ENCODE measurements around the gene DDC. TPM values are rescaled to one million over a fixed set of nuclear protein-coding genes. Genes with fewer than 3 reads are reported as not detected.
"Not testable (repeated sequence)": the region's sequence is repeated elsewhere in the genome, so short reads cannot be mapped to it uniquely, and the experiment has no call there.

DDC gene
- total RNA-seq, 1 donor from 2014 or later: not detected

DNA sequence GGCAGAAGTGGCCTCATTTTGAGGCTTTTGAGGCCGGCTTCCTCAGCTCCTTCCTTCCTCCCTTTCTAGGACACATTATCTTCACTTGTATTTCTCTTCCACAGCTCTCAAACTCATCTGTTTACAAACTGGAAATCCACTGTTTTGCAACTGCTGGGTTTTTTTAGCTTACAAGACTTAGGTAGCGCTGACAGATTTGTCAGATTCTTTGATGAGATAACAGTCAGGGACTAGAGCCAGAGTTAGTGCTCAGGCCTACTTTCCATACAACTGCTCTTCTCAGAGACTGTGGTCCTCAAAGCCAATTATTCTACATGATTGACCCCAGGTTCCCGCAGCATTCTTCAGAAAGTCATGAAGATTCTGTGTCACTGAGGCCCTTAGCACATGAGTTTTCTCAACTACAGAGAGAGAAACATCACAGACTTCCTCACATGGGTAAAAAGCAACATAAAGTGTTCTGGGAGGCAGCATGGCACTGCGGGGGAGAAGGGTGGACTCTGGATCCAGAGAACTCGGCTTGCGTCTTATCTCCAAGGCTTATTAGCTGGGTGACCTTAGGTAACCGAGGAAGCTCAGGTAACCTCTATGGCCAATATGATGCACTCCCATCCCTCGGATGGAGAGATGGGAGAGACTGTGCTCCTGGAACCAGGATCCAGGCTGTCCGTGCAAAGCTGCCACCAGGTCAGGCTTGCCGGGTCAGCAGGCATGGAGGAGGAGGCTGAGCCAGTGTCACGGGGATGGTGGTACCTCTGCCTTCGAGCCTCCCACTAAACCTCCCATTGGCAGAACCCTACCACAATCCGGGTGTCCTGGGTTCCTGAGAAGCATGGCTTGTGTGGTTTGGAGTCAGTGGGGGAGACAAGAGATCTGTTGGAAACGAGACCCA, 10.5 kb downstream of the DDC start:
- DNase-seq: no peak

DNA sequence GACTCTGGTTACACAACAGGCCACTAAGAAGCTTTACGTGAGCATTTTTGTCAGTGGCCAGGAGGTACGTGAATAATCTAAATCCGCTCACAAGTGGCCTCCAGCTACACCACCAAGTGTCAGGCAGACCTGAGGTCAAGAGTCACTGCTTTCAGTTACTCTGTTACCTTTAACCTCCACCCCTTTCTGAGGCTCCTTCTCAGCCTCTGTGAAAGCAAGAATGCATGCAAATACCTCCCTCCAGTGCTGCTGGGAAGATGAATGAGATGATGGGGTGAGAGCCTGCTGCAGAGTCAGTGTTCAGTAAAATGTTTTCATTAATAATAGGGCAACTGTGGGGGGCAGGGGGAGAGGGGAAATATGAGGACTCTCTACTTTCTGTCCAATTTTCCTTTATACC, 11.2 kb downstream of the DDC start:
- no peak for DNase-seq

- no peak for DNase-seq
Observed at GRCh38 chr7:50552921-50553320, 12.3 kb downstream of the DDC start.

- DNase-seq: no peak
Observed at GRCh38 chr7:50552139-50552538, 13.1 kb downstream of the DDC start.

- DNase-seq: not testable (repeated sequence)
Observed at GRCh38 chr7:50545613-50546012, 19.6 kb downstream of the DDC start.

DNA sequence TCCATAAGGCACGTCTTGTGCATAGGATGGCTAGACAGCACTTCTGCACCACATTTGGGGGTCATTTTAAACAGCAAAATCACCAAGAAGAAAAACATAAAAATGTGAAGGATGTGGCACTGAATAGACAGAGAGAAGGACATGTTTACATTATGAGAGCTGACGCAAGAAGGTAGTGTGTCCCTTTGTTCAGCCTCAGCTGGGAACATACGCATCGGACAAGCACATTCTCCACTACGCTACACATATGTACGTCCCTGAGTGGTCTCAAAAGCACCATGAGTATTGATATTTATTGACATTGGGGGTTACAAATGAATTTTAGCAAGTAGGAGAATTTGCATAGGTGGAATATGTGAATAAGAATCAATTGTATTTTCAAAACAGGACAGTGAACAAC, 20.2 kb downstream of the DDC start:
- no peak for DNase-seq

GRCh38 chr7:50543776-50544442, 21.3 kb downstream of the DDC start:
- no peak for DNase-seq

- no peak for DNase-seq
Observed at GRCh38 chr7:50542132-50542531, 23.1 kb downstream of the DDC start.

DNA sequence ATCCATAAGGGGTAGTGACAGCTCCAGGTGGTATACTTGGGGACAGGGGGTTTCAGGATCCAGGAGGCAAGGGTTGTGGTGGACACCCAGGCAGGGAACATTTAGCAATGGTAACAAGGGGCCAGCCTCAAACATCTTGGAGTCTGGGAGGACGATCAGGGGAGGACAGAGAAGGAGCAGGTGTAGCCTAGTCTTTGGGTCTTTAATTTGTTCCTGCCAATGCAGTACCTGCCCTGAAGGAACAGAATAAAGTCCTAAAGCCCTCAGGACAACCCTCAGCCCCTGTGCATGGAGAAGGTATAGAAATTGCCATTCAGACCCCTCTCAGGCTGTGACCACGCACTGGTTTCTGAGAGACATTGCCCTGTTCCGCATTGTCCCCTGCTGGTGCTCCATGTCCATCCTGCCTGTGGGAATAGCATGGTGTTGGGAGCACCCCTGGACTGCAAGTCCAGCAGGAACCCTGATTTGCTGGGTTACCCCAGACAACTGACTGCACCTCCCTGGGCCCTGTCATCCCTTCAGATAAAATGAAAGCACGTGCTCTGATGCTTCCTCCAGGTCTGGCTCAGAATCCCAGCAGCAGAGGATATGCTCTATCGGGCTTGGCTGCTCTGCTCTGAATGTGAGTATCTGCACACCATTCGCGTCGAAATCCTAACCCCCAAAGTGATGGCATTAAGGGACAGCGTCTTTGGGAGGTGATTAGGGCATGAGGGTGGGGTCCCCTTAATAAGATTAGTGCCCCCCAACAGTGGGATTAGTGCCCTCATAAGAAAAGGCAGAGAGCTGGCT, 24.2 kb downstream of the DDC start:
- no peak for DNase-seq

- DNase-seq: no peak
Observed at GRCh38 chr7:50539725-50540124, 25.5 kb downstream of the DDC start.

- DNase-seq: no peak
Observed at GRCh38 chr7:50538478-50538877, 26.7 kb downstream of the DDC start.

DNA sequence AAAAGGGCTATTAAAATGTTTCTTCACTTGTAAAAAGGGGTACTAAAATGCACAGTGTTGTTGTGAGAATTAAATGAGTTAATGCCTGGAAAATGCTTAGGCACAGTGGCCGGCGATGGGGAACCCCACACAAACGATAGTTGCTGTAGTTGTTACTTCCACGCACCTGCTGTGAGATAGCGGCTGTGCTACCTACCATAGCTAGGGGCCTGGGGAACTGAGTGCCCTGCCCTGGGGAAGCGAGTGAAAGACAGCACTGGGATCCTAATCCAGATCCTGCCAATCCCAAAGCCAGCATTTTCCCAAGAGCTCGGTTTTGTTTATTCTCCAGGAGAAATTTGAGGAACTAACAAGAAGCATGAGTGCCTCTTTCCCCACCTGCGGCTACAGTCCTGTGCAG, 27.8 kb downstream of the DDC start:
- no peak for DNase-seq

GRCh38 chr7:50535291-50535711, 29.9 kb downstream of the DDC start:
- DNase-seq: not testable (repeated sequence)

DNA sequence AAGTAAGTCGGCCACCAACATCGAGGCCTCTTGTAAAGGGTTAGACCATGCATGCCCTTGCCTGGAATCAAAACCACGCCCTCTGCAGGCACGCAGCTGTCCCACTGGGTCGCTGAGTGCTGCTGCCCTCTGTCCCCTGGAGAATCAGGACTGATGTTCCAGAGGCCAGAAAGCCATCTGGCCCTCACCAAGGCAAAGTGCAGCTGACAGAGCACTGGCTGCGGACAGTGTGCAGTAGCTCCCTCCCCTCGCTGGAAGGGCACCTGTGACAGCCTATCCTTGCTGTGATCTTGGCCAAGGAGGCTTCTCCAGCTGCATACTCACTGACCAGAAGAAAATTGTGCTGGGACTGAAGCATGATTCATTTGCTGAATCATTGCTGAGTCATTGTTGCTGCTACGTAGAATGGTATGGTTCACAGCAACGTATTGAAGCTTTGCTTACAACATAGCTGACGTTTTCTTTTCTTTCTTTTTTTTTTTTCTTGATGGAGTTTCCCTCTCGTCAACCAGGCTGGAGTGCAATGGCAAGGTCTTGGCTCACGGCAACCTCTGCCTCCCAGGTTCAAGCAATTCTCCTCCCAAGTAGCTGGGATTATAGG, 30.4 kb downstream of the DDC start:
- no peak for DNase-seq

DNA sequence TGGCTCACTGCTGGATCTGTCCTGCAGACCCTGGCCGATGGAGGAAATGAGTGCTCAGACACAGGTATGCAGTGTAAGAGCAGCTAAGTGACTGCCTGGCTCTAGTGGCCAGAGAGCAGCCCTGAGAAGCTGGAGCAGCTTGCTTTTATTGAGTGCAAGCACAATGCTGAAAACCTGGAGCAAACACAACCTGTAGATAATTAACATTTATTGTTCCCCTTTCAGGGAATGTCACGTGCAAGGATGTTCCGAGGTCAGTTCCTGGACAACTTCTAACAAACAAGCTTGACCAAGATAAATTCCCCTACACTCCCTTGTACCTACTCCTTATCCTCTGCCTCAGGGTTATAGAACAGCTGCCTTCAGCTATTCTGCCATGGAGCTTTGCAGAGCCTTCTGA, 31.3 kb downstream of the DDC start:
- no peak for DNase-seq

- no peak for DNase-seq
Observed at GRCh38 chr7:50531928-50532327, 33.3 kb downstream of the DDC start.

GRCh38 chr7:50531401-50531911, 33.7 kb downstream of the DDC start:
- DNase-seq: peak; percentile 22

DNA sequence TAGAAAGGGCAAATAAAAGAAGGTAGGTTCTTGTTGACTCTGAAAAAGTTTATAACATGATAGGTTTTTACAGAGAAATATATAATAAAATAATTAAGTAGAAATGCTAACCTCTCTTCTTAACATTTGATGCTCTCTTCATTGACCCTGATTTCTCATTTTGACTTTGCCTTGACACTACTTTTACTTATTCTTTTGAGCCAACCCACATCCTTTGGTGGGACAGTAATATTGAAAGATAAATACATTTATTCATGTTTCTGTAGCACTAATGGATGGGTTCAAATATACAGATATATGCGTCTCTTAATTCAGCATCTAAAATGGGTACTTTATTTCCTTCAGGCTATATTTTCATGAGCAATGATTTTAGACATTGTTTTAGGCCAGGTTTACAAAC, 34.4 kb downstream of the DDC start:
- no peak for DNase-seq

DNA sequence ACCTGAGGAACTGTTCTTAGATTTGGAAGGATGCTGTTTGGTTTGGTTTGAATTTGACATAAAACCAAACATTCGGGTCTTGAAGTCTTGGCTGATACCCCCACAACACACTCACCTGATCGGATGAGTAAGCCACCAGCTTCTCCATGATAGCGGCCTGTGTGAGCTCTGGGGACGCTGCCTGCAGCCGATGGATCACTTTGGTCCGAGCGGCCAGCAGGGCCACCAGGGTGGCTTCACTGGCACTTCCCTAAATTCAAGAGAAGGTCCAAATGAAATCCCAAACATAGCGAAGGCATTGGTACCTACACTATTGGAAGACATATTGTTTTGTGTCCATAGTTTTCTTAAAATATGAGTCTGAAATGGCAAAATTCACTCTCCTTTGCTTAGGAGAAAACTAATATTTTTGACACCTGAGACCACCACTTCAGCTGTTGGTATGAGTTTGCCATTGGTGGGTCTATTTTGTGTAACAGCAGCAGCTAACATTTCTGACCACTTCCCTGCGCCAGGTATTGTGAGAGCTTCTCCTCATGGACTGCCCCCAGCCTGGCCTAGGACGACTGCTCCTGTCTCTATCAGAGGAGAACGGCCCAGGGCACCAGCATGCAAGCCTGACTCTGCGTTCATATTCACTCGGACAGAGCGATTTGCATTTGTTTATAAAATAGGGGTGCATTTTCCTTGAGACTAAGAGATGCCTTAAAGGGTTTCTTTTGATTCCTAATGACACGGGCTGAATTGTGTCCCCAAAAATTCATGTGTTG, 35.9 kb downstream of the DDC start:
- DNase-seq: no peak

DNA sequence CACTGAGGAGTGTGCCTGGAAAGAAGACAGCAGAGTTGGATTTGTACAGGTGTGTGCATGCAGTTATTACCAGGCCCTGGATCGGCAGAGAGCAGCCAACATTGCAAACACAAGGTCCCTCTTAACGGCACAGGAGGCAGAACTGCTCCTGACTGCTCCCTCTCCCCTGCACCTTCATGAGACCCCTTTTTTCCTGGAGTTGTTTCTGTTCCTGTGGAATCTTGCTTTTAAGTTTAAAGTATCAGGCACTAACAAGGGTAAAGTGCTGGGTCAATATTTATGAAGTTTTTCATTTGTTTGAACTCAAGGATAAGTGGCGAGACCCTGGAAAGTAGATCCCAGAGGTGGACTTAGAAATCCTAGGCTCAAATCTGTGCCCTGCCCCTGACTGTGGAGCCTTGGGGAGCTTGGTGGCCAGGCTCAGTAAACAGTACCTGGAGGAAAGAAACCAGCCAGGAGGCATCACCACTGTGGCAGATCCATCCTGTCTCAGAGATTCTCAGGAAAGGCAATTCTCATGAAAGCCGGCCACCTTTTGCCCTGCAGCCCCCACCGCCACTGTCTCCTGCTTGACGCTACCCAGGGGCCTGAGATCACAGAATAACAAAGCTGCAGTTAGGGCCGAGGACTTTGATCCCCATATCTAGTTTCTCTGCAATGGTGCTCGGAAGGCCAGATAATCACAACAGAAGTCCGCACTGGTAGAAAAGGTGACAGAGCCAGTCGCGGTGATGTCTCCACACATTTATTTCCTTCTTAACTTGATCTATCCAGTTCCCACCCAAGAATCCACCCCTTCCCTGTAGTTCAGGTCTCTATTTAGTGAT, 36.7 kb downstream of the DDC start:
- no peak for DNase-seq

DNA sequence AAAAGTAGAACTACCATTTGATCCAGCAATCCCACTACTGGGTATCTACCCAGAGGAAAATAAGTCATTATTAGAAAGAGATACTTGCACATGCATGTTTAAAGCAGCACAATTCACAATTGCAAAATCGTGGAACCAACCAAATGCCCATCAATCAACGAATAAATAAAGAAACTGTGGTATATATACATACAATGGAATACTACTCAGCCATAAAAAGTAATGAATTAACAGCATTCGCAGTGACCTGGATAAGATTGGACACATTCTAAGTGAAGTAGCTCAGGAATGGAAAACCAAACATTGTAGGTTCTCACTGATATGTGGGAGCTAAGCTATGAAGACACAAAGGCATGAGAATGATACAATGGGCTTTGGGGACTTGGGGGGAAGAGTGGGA, 45.9 kb downstream of the DDC start:
- not testable (repeated sequence) for DNase-seq

Measured in occipital lobe (tissue), 2 donors.